Loucy (cell line): ENCODE measurements around the gene MYO7B.

ENCODE experiments used
- CTCF ChIP-seq: fragments of 200-600 bp; sonication (generic); conservative IDR thresholded peaks from 2 replicates; pipeline ENCODE4 v1.5.1; 2014; ENCODE audit warnings: mild to moderate bottlenecking, antibody characterized with exemption, low read length
- EZH2phosphoT487 ChIP-seq: fragments of 200-600 bp; IDR thresholded peaks from 2 replicates; pipeline ENCODE4 v1.6.1; 2018; ENCODE audit warnings: antibody characterized with exemption, mild to moderate bottlenecking, moderate library complexity, borderline replicate concordance

- no peak for TF ChIP-seq CTCF
- TF ChIP-seq EZH2phosphoT487 = no peak
Observed at GRCh38 chr2:127514076-127514475, 21.4 kb upstream of the MYO7B start.
